Stimulated activated CD8-positive, alpha-beta memory T cell treated with anti-CD3 and anti-CD28 coated beads, Interleukin-12 subunit alpha, Interleukin-12 subunit beta, amount 100 ng/mL, for 1 hour (primary cell): Measurements from ENCODE around the gene VIPR2.
"Not testable (repeated sequence)": the region's sequence is repeated elsewhere in the genome, so short reads cannot be mapped to it uniquely, and the experiment has no call there.

Experiments used
- DNase-seq: peaks from one replicate; pipeline ENCODE4 v3.0.0-alpha.2; 2020; ENCODE audit warnings: low read depth

Gene VIPR2

GRCh38 chr7:158987691-158988090 is 157.0 kb downstream of the VIPR2 start:
- DNase-seq: no peak

GRCh38 chr7:158985583-158985982 is 159.1 kb downstream of the VIPR2 start:
- DNase-seq: no peak

GRCh38 chr7:158984007-158984406 is 160.7 kb downstream of the VIPR2 start:
- not testable (repeated sequence) for DNase-seq

GRCh38 chr7:158982080-158982479 is 162.6 kb downstream of the VIPR2 start:
- DNase-seq: not testable (repeated sequence)

- DNase-seq: no peak
Observed at GRCh38 chr7:158979635-158980351, 164.9 kb downstream of the VIPR2 start.

GRCh38 chr7:158979023-158979529 is 165.6 kb downstream of the VIPR2 start:
- DNase-seq: no peak
